GM12878 (cell line): ENCODE measurements around the gene NOP16. TPM values are rescaled to one million over a fixed set of nuclear protein-coding genes. Genes with fewer than 3 reads are reported as not detected.

ENCODE experiments used
- ATAC-seq: fragments of 200-7000 bp; cut with Tn5 transposase; 3 replicates; pipeline ENCODE4 v1.9.1; 2020; ENCODE audit warnings: mild to moderate bottlenecking, moderate library complexity
- BruUV-seq: library from RNA; stranded (reverse); fragments of 400-500 nt; replicated peaks from 2 replicates; lab custom pipeline; 2021; lab: Mats Ljungman, UMichigan
- CTCF ChIA-PET: fragments of 300-600 bp; sonication (Branson Sonifier 250); formaldehyde crosslinking; extraction: SDS; loops from one replicate; lab custom pipeline; 2021; ENCODE audit warnings: inconsistent platforms; lab: Yijun Ruan, JAX
- POLR2A ChIA-PET: fragments of 350-600 bp; formaldehyde crosslinking; extraction: SDS; loops from one replicate; lab custom pipeline; 2021; ENCODE audit warnings: inconsistent platforms; lab: Charles Lee
- RAD21 ChIA-PET: fragments of 300-600 bp; sonication (Branson Sonifier 250); formaldehyde crosslinking; loops from one replicate; lab custom pipeline; 2023; ENCODE audit warnings: antibody characterized with exemption; ENCODE audit not compliant: unreplicated experiment; lab: Charles Lee
- SMC1A ChIA-PET: fragments of 300-600 bp; sonication (Branson Sonifier 250); formaldehyde crosslinking; loops from one replicate; lab custom pipeline; 2023; ENCODE audit not compliant: unreplicated experiment, uncharacterized antibody; lab: Charles Lee
- DNase-seq: peaks from one replicate; pipeline ENCODE4 v3.0.0-alpha.2; 2011; ENCODE audit warnings: low read depth, low spot score
- FAIRE-seq: peaks from 3 replicates; lab custom pipeline; 2011; peaks lifted over from hg19 to GRCh38; lab: Jason Lieb, UNC
- H2AFZ ChIP-seq: 2 replicates; pipeline ENCODE4 v1.6.0; 2011; ENCODE audit warnings: low read depth, low read length, control low read depth; ENCODE audit not compliant: control insufficient read depth
- H3K27ac ChIP-seq: 2 replicates; pipeline ENCODE4 v1.5.1; 2011; ENCODE audit warnings: control low read depth; ENCODE audit not compliant: control insufficient read depth, insufficient read depth
- H3K27me3 ChIP-seq, 2 experiments: replicated peaks in 1 of 2; 2 replicates each; pipeline versions ENCODE4 v1.6.0 to v1.6.1; 2011; ENCODE audit warnings: low read length in 1 of 2; ENCODE audit not compliant: control insufficient read depth in 2 of 2, insufficient read depth in 2 of 2
- H3K36me3 ChIP-seq, 2 experiments: 2 replicates each; pipeline ENCODE4 v1.5.1; 2011; ENCODE audit warnings: low read length in 1 of 2; ENCODE audit not compliant: control insufficient read depth in 2 of 2, insufficient read depth in 2 of 2
- H3K4me1 ChIP-seq: 2 replicates; pipeline ENCODE4 v1.6.1; 2011; ENCODE audit warnings: mild to moderate bottlenecking, low read length, moderate library complexity, mixed read lengths; ENCODE audit not compliant: control insufficient read depth, insufficient read depth
- H3K4me2 ChIP-seq: 2 replicates; pipeline ENCODE4 v1.6.0; 2011; ENCODE audit warnings: control low read depth; ENCODE audit not compliant: control insufficient read depth, insufficient read depth
- H3K4me3 ChIP-seq: fragments of 200-600 bp; sonication (generic); 2 replicates; pipeline ENCODE4 v1.5.1; 2016
- H3K79me2 ChIP-seq: 2 replicates; pipeline ENCODE4 v1.6.0; 2011; ENCODE audit warnings: low read length; ENCODE audit not compliant: control insufficient read depth, insufficient read depth
- H3K9ac ChIP-seq: 2 replicates; pipeline ENCODE4 v1.8.0; 2011; ENCODE audit warnings: low read length, control low read depth, mixed read lengths; ENCODE audit not compliant: control insufficient read depth, insufficient read depth
- H3K9me3 ChIP-seq: replicated peaks from 3 replicates; pipeline ENCODE4 v1.5.1; 2011; ENCODE audit warnings: mild to moderate bottlenecking, low read length; ENCODE audit not compliant: control insufficient read depth, insufficient read depth
- H4K20me1 ChIP-seq: 2 replicates; pipeline ENCODE4 v1.6.0; 2011; ENCODE audit not compliant: control insufficient read depth, insufficient read depth
- BCLAF1 ChIP-seq: fragments of 450-650 bp; IDR thresholded peaks from 2 replicates; pipeline ENCODE4 v1.6.1; 2017; ENCODE audit warnings: antibody characterized with exemption, mild to moderate bottlenecking, moderate library complexity
- KLF5 ChIP-seq: fragments of 450-650 bp; IDR thresholded peaks from 2 replicates; pipeline ENCODE4 v1.6.1; 2014; ENCODE audit warnings: mild to moderate bottlenecking; ENCODE audit not compliant: partially characterized antibody
- MYB ChIP-seq: fragments of 150-350 bp; IDR thresholded peaks from 2 replicates; pipeline ENCODE4 v1.6.1; 2014; ENCODE audit warnings: mild to moderate bottlenecking, low read depth, low read length, borderline replicate concordance
- RFX5 ChIP-seq: IDR thresholded peaks from 2 replicates; pipeline ENCODE4 v1.6.1; 2011; ENCODE audit warnings: low read depth, low read length, improper control_type of control experiment
- WGBS: methylation state at CpG from one replicate; pipeline ENCODE4 v1.1.6; 2016; ENCODE audit warnings: low lambda C conversion rate; ENCODE audit not compliant: insufficient replicate concordance, insufficient coverage; ENCODE audit errors: missing lambda C conversion rate; 5-methylcytosine and 5-hydroxymethylcytosine counted together
- in situ Hi-C: fragments of 300-500 bp; cut with MboI; formaldehyde crosslinking; loops from 9 replicates; pipeline ENCODE4 v1.14.3; 2018; ENCODE audit warnings: mixed read lengths
- intact Hi-C: fragments of 100-400 bp; cut with micrococcal nuclease; formaldehyde crosslinking; loops from one replicate; pipeline ENCODE4 v1.14.2; 2022; ENCODE audit not compliant: unreplicated experiment
- polyA plus RNA-seq, 11 experiments: library from polyadenylated mRNA; depleted of rRNA in 4 of 11; unstranded in 6 of 11; stranded (reverse) in 5 of 11; fragments of >200 nt; fragmentation: Nextera tagmentation in 4 of 11; fragmentation: Illumina TruSeq in 1 of 11; extraction: Ambion mirVana in 4 of 11; extraction: Trizol in 1 of 11; gene quantifications; 1 replicate in 1 of 11; 2 replicates in 10 of 11; pipeline versions ENCODE4 v1.2.1 to v1.2.3, GENCODE V29; 2011 to 2016; ENCODE audit warnings: inconsistent platforms in 2 of 11, missing spikeins in 2 of 11, low read depth in 1 of 11
- total RNA-seq, 4 experiments: library from RNA; depleted of rRNA in 3 of 4; stranded (reverse); fragments of >200 nt in 3 of 4; fragmentation: Illumina TruSeq in 1 of 4; extraction: Trizol in 1 of 4; gene quantifications; 2 replicates each; pipeline versions ENCODE4 v1.2.1 to v1.2.3, GENCODE V29; 2013 to 2021

NOP16 gene
- total and polyA plus RNA-seq, 10 of the 15 experiments (the other 5 are each of a cell fraction or from before 2014, with no cell fraction given), result 50.3 to 276 (median 116) TPM

GRCh38 chr5:176339304-176339703, 49.1 kb downstream of the NOP16 start:
- CTCF ChIA-PET, result interaction anchor here (1.3 kb wide), 2 partner anchors 10 to 13 kb away, joined by 3 to 4 read pairs; no protein-coding TSS in a partner anchor

More at GRCh38 chr5:176339304-176339703, 49.1 kb downstream of the NOP16 start:
- Histone ChIP-seq H3K27me3 (no peaks in the 10 kb centered on the region), H2AFZ (no peak overlapping the region), H4K20me1 (no peaks in the 10 kb centered on the region), H3K9ac (no peak overlapping the region), H3K79me2 (no peaks in the 10 kb centered on the region), H3K9me3 (no peaks in the 10 kb centered on the region; the same call in 2 of the 3 replicates), H3K36me3 (no peaks in the 10 kb centered on the region), H3K4me2 (no peak overlapping the region), H3K27ac (no peak overlapping the region)
- 96% methylated on average over 5 of the region's 5 CpGs for WGBS
- intact Hi-C loops, result no loop called here
- RAD21 ChIA-PET, result no interaction called here
- no peak for TF ChIP-seq KLF5
- no peak for TF ChIP-seq BCLAF1
- TF ChIP-seq RFX5, result no peak
- TF ChIP-seq MYB, result no peak
- TF ChIP-seq, all 136 proteins: peak for 0
- ChIA-PET SMC1A (no interaction called here), POLR2A (no interaction called here)
- in situ Hi-C loops, result no loop called here
- ATAC-seq (no peak), FAIRE-seq (no peak), DNase-seq (no peak)
- no peak overlapping the region for H3K4me3 ChIP-seq
- no peaks in the 10 kb centered on the region for H3K4me1 ChIP-seq
- no TSS peak for BruUV-seq
